ENCODE measurements around the gene SLC2A1.

DNA sequence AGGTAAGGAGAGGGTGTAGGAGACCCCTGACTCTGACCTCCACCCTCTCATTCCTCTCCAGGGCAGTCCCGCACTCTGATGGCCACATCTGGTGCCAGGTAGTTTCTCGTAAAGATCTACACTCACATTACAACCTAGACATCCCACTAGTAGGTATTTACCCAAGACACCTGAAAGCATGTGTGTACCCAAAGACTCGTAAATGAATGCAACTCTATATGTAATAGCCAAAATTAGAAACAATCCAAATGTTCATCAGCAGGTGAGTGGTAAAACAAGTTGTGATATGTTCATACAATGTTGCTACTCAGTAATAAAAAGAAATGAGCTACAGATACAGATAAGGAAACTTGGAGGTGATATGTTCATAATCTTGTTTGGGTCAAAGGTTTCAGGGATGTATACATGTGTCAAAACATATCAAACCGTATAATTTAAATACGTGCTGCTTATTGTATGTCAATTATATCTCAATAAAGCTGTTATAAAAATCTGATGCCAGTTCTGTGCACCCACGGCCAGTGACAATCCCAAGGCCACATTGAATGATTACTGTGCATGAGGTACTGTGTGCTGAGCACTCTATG lies 37.8 kb upstream of the SLC2A1 start:
- TF ChIP-seq, protein P1, sequence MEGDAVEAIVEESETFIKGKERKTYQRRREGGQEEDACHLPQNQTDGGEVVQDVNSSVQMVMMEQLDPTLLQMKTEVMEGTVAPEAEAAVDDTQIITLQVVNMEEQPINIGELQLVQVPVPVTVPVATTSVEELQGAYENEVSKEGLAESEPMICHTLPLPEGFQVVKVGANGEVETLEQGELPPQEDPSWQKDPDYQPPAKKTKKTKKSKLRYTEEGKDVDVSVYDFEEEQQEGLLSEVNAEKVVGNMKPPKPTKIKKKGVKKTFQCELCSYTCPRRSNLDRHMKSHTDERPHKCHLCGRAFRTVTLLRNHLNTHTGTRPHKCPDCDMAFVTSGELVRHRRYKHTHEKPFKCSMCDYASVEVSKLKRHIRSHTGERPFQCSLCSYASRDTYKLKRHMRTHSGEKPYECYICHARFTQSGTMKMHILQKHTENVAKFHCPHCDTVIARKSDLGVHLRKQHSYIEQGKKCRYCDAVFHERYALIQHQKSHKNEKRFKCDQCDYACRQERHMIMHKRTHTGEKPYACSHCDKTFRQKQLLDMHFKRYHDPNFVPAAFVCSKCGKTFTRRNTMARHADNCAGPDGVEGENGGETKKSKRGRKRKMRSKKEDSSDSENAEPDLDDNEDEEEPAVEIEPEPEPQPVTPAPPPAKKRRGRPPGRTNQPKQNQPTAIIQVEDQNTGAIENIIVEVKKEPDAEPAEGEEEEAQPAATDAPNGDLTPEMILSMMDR (IDR thresholded peaks at IDR 0.05): no peak
- no peak for TF ChIP-seq POLR2A (IDR thresholded peaks at IDR 0.05)
